Stimulated activated CD8-positive, alpha-beta memory T cell treated with anti-CD3 and anti-CD28 coated beads, Interleukin-15, amount 100 ng/mL, for 24 hours (primary cell): ENCODE data around the gene PARVA.

Experiments used
- DNase-seq: peaks from one replicate; pipeline ENCODE4 v3.0.0-alpha.2; 2020; ENCODE audit warnings: low read depth

The PARVA gene

DNA sequence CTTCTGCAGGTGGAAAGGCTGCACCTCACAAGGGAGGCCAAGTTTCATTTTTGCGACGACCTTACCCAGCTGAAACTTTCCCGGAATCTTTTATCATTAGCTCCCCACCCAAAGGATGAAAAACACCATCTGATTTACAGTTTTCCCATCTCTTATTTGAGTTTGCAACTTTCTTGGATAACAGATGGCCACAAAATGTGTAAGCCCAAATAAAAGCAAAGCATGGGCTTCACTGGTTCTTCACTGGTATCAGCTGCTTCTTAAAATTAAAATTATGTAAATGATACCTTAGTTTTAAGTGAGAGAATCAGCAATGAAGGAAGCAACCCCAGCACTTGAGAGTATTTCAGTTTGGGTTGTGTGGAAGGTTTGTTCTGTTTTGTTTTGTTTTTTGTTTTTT lies 55.8 kb downstream of the PARVA start:
- no peak for DNase-seq

DNA sequence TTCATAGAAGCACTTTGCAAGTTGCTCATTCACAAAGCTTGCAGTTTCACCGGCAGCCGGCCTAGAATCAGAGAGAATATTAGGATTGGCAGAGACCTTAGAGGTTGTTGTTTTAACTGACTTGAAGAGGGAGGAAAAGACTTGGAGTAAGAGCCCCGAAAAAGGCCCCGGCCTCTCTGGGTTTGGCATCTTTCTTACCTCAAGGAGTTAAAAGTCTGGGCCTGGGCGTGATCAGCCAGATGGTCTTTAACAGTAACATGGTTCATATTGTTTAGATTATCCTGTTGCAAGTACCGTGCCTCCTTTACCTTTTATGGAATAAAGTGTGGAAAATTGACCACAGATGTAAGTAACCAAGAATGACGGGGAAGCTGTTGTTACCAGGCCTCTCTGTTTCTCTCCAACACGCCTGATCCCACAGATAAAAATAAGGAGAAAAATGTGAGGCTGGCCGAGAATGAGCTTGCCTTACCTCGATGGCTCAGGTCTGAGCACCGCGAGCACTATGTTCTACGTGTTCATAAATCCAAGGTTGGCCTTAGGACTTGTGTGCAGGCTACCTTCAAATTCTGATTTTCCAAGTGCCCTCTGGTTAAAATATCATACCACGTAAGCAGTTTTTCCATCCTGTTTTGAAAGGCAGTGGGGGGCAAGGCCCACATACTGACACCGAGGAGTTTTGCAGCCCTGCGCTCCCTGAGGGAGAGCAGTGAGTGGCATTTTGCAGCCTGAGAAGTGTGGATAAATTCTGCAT lies 56.4 kb downstream of the PARVA start:
- DNase-seq = no peak

DNA sequence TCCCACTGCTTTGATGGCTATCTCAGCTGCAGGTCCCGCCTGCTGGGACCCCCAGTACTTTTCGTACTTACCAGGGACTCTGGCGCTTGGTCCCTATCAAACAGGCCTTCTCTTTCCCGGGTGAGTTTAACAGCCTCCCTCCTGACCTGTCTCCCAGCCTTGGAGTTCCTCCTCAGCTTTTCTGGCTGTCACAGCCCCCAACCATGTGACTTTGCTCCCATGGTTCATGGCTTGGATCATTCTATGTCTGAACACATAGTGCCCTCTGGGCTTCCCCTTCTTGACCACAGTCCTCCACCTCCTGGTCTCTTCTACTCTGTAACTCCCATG lies 56.9 kb downstream of the PARVA start:
- no peak for DNase-seq

DNA sequence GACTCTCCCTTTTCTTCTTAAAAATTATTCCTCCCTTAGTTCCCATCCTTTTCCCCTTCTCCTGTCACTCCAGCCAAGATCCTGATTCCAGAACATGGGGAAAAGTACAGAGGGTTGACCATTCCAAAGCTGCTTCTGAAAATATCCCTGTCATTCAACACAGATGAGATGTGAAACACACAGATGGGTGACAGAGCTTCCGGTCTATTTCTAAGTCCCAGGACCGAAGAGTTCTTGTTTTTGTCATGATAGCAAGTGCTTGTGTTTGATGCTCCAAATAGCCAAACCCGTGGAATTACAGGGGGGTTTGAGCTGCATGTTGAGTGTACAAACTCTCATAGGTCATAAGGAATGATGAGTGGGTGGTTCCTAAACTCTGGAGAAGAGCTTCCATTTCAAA lies 57.9 kb downstream of the PARVA start:
- DNase-seq = no peak

DNA sequence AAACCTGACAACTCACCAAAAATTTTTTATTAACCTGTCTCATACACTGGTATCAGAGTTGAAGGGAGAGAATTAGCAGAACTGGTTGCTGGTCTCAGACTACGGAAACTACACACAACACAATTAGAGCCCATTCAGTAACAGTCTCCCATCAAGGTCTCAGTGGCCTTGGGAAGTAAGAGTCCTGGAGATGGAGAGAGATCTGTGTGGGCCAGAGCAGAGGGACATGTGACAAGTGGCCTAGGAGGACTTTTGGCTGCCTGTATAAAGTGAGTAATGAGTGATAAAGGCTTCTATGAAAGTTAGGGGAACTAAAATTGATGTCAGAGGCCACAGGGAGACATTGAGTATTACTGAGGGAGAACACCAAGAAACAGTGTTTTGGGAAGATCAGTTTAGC lies 58.9 kb downstream of the PARVA start:
- DNase-seq = no peak

DNA sequence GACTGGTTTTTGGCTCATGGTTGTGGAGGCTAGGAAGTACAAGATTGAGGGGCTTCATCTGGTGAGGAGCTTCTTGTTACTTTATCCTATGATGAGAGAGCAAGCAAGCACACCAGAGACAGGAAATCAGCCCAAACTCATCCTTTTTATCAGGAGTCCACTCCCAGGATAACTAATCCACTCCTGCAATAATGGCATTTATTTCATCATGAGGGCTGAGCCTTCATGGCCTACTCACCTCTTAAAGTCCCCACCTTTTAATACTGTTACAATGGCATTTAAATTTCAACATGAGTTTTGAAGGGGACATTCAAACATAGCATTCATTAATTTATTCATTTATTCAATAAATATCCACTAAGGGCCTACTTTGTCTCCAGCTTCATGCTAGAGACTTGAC lies 60.9 kb downstream of the PARVA start:
- DNase-seq = no peak

DNA sequence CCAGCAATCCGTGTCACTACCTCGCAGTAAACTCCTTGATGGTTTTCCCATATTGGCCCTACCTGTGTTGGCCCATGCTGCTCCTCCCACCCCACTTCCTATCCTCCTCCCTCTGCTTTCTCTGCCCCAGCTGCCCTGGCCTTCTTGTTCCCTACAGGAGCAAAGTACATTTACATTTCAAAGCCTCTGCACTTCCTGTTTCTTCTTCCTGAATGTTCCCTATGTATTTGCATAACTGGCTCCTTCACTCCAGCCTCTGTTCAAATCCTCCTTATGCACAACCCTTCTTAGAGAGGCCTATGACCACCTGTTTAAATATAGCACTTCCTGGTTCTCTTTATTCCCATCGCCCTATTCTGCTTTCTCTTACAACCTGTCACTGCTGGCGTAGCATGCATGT lies 62.2 kb downstream of the PARVA start:
- no peak for DNase-seq

DNA sequence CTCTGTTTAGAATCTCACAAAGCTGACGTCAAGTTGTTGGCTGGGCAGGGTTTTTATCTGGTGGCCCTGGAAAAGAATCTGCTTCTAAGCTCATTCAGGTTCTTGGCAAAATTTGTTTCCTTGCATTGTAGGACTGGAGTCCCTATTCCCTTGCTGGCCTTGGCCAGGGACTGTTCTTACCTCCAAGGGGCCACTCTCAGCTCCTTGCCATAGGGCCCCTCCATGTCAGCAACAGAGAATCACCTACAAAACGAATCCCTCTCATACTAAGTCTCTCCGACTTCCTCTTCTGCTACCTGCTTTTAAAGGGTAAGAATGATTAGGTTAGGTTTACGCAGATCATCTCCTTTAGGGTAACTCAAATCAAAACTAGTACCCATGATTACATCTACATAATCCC lies 63.2 kb downstream of the PARVA start:
- DNase-seq = no peak

DNA sequence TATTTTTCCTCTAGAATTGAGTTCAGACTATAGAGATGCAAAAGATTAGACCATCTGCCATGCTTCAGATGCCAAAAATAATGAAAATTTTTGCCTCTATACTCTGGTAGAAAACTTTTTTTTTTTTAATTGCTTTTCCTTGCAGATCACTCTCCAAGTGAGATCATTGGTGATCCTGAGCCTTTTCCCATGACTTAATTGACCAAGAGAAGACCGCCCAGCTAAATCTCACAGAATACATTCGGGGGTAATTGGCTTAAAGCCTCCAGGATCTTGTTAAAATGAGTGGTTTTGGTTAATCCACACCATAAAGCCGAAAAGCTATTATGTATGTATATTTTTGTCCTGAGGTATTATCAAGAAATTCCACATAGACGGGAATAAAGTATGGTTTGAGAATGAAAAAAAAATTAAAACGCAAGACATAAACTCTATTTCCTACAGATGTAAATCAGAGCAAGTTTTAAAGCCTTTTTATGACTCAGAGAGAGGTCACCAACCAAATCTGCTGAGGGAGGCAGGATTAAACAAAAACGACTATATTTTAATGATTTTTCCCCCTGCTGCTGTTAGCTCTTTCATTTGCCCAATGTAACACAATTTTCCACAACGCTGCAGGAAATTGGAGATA lies 64.0 kb downstream of the PARVA start:
- no peak for DNase-seq

DNA sequence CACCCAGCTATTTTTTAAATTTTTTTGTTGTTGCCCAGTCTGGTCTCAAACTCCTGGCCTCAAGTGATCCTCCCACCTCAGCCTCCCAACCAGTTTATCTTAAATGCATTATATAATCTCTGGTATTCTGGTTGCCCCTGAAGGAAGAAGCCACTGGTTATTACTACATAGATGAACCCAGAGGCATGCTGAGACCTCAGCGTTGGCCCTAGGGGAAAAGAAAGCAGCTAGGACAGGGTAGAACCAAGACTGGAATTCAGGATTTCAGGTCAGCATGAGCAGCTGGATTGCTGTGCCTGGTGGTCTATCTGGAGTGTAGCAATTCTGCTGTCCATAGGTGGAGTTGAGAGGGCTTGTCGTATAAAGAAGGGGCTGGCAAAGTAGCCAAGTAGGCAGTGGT lies 67.2 kb downstream of the PARVA start:
- DNase-seq = no peak

DNA sequence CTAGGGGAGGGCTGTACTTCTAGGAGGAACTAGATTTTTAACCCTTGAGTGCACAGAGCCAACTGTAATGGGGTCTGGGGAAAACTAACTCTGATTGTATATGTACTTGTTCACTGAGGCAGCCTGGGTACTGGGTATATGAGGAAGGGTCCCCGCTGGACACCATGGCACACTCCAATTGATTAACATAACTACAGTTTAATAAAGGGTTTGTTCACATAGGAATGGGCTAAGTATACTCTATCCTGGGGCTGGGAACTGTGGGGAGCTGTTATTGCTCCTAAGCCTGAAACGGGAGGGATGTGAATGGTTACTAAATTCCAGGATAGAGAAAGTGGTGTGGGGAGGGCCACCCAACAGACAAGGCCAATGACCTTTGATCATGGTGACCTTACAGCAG lies 67.6 kb downstream of the PARVA start:
- no peak for DNase-seq

DNA sequence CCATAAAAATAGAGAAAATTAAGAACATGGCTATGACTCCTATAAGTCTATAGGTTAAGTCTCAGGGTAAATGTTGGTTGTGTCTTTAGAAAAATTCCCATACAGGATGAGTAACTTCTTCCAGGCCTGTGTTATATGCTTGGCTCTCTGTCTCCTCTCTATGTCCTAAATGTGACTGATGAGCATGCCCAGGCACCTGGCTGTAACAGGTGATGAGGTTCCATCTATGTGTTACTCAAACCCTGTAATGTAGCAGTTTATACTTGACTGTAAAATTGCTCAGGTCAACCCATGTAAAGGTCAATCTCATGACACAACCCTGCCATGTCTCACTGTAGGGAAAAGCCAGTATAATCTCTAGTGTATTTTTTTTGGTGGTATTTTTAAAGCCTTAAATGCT lies 69.5 kb downstream of the PARVA start:
- DNase-seq = no peak

DNA sequence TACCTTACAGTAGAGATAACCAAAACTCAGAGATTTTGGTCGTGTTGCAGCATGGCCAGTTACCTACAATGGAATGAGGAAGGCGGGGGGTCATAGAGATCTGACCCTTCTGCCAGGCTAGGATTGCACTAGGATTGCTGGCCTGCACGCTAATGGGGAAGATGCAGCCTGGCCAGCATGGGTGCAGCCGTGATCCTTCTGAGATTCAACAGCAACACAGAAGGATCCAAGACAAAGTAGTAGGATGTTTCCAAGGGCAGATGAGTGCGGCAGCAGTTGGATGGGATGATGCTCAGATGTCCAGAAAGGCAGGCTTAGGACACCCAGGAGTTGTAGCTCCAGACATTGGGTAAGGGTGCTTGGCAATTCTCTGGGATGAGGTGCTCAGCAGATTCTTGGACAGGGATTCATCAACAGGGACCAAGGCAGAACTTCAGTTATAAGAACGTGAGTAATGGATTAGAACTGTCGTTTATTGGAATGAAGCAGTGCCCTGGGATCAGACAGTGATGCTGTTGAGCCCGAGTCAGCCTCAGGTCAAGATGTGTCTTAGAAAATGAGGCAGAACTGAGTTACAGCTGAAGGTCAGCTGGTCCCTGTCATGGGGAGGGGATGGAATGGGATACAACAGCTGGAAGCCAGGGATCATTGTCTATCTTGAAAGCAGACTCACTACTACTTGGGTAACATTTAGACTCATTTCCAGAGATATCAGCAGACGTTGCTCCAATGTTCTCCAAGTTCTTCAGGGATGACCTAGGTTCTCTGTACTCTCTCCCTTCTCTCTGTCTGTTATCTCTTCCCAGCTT lies 71.0 kb downstream of the PARVA start:
- DNase-seq = no peak

DNA sequence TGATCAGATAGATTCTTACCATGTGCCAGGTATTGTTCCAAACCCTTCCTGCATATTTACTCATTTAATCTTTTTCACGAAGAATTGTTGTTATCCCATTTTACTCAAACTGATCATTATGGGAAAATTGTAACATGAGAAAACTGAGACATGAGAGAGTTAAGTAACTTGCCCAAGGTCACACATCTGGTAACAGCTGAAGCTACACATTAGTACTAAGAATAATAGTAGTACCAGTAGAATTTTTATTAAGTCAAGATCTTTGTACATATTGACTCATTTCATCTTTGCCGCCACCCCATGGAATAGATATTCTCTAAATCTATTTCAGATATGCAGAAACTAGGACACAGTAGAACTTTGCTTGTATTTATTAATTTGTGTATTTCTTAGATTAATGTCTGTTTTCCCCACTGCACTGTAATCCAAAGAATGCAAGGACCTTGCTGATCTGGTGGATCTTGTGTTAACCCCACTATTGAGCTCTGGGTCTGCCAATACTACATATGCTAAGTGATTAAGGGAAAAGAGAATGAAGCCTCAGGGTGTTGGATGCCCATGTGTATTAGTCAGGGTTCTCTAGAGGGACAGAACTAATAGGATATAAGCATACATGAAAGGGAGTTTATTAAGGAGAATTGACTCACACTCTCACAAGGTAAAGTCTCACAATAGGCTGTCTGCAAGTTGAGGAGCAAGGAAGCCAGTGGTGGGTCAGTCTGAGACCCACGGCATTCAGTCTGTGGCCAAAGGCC lies 72.8 kb downstream of the PARVA start:
- DNase-seq = no peak

DNA sequence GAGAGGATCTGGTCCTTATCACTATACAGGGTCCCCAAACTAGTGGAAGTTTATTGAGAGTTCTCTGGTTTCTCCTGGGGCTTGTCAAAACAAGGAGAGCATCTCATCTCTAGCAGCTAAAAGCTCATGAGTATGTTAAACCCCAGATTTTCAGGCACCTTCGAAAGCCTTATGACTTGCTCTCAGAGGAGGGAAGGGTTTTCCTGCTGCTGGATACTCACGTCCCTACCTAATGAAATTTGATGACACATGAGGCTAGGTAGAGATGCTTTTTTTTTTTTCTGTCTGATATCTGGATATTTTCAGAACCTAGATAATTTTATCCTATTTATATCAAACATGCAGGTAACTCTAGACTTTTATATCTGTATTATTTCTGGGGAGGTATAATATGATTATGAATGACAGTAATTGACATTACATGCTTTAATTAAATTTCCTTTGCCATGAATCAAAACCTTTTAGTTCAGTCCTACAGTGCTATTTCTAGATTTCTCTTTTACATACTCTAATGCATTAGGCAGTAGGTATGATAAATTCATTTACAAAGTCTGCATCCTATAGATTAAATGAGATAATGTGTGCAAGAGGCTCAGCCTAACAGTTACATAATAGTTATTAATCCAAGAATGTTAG lies 73.9 kb downstream of the PARVA start:
- DNase-seq = no peak

DNA sequence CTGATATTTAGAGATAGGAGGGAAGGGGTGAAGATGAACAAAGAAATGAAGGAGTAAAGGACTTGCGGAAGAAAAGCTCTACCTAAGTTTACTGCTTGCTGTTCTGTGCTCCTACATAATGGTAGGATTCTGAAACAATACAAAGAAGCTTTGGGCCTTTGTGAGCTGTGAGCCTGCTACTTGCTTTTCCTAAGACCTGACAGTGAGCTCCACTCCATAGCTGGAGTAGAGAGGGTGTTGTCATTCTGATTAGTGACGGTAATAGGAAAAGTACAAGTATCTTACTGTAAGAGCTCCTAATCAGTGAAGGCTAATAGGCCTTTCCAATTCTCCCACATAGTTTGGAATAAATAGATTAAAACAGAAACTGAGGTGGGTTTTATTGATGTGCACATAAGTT lies 75.9 kb downstream of the PARVA start:
- no peak for DNase-seq

DNA sequence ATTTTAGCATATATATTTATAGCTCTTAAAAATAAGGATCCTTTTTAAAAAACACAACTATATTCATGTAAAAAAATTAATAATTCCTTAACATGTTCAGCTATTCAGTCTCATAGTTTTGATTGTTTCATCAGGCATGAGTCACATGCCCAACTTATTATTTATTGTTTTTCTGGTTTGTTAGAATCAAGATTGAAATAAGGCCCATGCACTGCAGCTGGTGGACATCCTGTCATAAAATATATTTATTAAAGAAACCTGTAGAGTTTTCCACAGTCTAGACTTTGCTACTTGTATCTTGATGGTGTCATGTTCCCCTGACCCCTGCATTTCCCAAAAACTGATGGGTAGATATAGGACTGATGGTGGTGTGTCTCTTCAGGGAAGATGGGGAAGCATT lies 77.4 kb downstream of the PARVA start:
- no peak for DNase-seq

DNA sequence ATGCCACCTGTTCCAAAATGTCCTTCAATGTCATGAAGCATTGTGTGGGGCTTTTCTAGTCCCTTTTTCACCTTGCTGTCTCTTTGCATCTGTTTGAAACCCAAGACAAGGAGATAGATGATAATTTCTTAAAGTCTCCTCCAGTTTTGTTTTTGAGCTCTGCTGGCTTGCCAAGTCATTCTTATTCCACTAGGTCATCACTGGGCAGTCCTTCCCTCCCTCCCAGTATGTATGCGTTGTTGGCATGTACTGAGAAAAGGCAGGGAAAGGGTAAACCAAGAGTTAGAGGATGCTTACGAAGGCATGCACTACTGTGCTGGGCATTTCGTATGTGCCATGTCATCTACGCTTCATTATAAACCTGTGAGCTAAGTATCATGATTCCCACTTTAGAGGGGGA lies 78.6 kb downstream of the PARVA start:
- DNase-seq = no peak

DNA sequence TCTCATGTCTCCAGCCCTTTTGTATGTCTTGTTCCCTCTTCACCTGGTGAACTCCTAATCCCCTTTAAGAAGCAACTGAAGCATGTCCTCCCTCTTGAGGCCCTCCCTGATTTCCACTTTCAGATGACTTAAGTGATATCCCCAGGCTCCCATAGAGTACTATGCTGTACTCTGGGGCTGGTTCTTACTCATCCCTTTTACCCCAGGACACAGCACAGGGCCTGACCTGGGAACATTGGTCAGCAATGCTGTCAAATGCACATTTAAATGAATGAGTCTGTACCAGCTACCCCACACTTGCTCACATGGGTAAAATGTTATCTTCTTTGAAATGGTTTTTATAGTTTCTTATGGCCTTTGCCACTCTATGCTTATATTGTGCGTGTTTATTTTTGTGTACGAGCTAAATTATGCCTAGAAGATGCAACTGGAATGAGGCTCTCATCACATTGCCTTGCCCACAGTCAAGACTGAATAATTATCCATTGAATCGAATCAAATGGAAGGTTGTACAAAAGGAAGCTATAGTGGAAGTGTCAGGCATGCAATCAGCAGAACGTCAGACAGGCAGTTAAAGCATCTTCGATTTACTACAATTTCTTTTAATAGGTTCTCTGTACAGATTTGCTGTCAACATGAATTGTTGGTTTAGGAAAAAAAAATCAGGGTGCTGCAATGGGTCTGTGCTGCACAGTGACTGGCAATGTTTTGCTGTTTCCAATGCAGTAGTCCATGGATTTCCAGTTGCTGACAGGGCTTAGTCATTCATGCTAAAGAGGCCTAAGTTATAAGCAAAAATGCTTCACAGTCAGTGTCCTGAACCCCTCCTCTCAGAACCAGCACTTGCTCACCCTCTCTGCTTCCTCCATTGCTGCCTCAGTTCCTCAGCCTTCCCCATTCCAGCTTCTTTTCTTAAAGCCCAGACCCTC lies 79.5 kb downstream of the PARVA start:
- no peak for DNase-seq

DNA sequence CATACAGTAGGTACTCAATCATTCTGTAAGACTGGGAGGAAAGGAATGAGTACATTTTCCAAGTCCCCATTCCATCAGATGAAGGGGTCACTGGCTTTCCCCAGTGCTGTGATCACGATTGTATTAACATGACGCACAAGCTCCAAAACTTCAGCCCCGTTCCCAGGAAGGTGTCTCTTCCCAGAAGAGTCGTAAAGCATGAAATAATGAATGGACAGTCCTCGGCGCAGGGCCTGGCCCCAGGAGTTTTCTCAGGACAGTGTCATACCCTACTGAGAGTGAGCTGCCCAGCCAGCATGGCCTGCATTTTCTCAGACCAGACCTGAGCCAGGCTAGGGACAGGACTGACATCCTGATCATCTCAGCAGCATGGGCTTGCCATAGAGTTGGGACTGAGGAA lies 80.7 kb downstream of the PARVA start:
- no peak for DNase-seq

DNA sequence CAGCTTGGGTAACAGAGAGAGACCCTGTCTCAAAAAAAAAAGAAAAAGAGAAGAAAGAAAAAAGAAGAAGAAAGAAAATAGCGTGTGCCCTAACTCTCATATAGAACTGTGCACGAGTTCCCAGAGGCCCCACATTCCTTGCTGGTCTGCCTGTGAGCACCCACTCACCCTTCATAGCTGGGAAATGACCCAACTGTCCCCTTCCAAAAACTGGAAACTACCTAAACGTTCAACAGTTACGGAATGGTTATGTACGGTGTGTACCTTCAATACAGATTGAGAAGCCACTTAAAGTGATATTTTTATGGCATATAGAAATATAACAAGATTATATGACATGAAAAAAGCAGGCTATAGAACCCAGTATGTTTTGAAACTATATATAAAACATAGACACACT lies 82.0 kb downstream of the PARVA start:
- DNase-seq = no peak
